HG02938 (cell line): ENCODE measurements around the gene OR6C6.
"Not testable (repeated sequence)": the region's sequence is repeated elsewhere in the genome, so short reads cannot be mapped to it uniquely, and the experiment has no call there.

ENCODE experiments used
- ATAC-seq: cut with Tn5 transposase; IDR thresholded peaks from one replicate; pipeline ENCODE4 v1.9.1; 2021; ENCODE audit warnings: mild to moderate bottlenecking, moderate library complexity; ENCODE audit not compliant: unreplicated experiment

Gene OR6C6

GRCh38 chr12:55296469-55296868 lies at the start of gene OR6C6:
TSS of gene OR6C6 (minus strand) at chr12:55296569. CDS start at chr12:55295232, 1,337 bp downstream.
- no peak for ATAC-seq

DNA sequence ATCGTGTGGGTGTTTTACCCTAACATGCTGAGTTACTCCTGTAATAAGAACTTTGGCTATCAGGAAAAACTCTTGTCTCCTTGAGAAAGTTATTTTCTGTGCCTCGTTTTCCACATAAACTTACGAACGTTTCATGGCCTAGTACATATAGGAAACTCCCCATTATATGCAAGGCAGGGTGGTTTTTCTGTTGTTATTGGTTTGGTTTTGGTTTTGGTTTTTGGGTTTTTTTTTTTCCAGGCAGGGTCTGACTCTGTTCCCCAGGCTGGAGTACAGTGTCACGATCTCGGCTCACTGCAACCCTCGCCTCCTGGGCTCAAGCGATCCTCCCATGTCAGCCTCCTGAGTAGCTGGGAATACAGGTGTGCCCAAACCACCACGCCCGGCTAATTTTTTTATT lies 39.6 kb upstream of the OR6C6 start:
- no peak for ATAC-seq

DNA sequence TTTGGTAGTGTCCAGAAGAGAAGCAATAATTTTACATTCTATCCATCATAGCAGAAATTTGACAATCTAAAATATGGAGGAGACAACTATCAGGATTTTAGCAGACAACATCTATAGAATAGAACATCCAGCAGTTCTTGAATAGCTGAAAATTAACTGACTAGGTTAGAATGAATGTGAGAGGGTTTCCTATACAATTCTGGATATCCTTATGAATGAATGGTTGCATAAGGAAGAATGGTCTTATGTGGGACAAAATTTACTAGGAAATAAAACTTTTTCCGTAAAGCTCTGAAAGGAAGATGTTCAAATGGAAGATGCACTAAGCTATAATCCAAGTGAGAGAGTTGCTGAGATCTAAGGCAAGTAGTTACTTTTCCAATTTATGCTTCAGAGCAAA lies 34.1 kb upstream of the OR6C6 start, which contains the start of gene OR6C3:
Gene OR6C3 (plus strand): TSS at position 301 of the 400 bp plus-strand sequence. CDS start 955 bp downstream, outside the sequence.
- no peak for ATAC-seq

- ATAC-seq = not testable (repeated sequence)
These were observed 29.4 kb upstream of the OR6C6 start for GRCh38 chr12:55325801-55326200.

DNA sequence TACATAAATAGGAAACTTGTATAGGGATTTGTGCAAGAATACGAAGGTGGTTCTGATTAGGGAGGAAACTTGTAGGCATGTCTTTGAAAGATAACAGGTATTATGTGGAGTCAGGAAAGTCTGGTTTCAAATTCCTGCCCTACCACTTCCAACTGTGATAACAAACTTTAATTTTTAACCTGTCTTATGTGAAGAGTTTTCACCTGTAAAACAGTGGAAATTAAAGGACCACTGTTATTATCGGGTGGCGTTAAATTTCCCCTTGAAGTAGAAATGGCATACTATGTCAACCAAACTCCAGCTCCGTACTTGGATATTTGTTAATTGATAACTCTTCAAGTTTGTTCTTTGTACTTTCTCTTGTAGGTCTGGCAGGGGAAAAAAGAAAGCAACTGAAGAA lies 23.8 kb upstream of the OR6C6 start:
- ATAC-seq = no peak

GRCh38 chr12:55314043-55314442 lies 17.7 kb upstream of the OR6C6 start, which contains the start of gene OR6C1:
TSS of gene OR6C1 (plus strand) at chr12:55314343. CDS start at chr12:55320600, 6,257 bp downstream.
- no peak for ATAC-seq

DNA sequence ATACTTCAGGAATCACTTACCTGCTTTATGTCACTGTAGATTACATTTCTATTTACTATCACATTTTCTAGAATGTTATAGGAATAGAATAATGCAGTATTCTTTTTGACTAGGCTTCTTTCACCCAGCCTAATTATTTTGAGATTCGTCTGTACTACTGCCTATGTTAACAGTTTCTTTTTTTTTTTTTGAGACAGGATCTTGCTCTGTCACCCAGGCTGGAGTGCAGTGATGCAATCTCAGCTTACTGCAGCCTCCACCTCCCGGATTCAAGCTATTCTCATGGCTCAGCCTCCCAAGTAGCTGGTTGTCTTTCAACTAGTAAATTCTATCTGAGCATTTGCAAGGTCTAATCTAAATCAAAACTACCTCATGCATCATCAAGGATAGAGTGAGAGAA lies 6.4 kb downstream of the OR6C6 start:
- ATAC-seq = no peak

- ATAC-seq = no peak
These were observed 15.4 kb downstream of the OR6C6 start for GRCh38 chr12:55280991-55281390.

DNA sequence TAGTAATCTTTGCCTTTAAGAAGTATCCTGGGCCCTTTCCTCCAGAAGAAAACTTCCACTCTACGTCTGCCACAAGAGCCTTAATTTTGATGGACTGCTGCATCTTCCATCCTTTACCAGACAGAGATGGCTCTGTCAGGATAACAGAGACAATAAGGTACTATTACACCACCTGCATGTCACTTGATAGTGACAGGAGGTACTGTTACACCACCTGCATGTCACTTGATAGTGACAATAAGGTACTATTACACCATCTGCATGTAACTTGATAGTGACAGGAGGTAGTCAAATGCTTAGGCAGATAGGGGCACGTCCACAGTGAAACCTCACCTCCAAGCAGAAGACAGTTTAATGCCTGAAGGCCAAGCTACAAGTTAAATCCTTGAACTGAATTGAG lies 38.1 kb downstream of the OR6C6 start:
- no peak for ATAC-seq

DNA sequence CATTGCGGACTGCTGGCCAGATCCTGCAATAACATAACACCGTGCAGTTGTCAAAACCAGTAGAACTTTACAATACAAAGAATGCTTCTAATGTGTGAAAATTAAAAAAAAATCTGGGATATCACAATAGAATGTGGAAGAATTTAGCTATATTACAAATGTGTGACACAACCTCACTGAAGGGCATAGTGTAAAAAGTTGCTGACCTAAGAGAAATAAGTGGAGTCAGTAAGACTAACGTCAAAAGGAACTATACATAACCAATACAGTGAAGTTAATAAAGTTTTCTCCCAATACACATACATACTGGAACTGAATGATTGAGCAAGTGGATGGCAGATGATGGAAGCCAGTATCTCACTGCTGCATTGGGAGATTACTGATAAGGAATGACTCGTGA lies 39.5 kb downstream of the OR6C6 start:
- no peak for ATAC-seq

DNA sequence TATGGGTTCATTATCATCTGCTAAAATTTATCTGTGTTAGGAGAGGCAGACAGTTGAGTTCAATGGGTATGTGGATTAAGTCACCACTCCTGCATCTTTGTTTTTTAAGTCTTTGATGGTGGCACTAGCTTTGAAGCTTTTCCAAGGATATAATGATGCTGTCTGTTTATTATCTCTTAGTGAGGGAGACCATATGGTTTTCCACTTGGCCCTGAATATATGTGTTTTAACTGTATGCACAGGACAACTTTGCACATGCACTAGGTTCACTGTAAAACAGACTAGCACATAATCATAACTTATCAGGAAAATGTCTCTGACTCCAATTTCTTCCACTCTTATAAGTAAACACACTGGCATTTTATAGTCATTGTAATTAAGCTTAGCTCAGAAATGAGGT lies 43.1 kb downstream of the OR6C6 start:
- no peak for ATAC-seq

GRCh38 chr12:55250944-55251343 lies 45.4 kb downstream of the OR6C6 start:
- no peak for ATAC-seq

GRCh38 chr12:55246159-55246558 lies 50.2 kb downstream of the OR6C6 start:
- ATAC-seq = no peak

GRCh38 chr12:55244309-55244708 lies 52.1 kb downstream of the OR6C6 start, which contains the start of gene OR6C74:
TSS of gene OR6C74 (plus strand) at chr12:55244609. CDS start at chr12:55247288, 2,679 bp downstream.
- no peak for ATAC-seq
